Tibial artery (tissue), 4 donors: Measurements from ENCODE around the gene PADI3.

ENCODE experiments used
- DNase-seq, 2 donors: peaks; one replicate each; pipeline ENCODE4 v3.0.0-alpha.2; 2019
- H3K27ac ChIP-seq, 2 donors: fragments of 200-600 bp; sonication (generic) in 1 of 2; 1 replicate in 1 of 2; 2 replicates in 1 of 2; pipeline ENCODE4 v1.5.1; 2018 to 2019; ENCODE audit warnings: mild to moderate bottlenecking in 1 of 2
- H3K27me3 ChIP-seq, 2 donors: fragments of 200-600 bp; sonication (generic) in 1 of 2; one replicate each; pipeline versions ENCODE4 v1.5.1 to v1.6.0; 2016 to 2019
- H3K36me3 ChIP-seq, 3 donors: fragments of 200-600 bp; sonication (generic) in 2 of 3; one replicate each; pipeline ENCODE4 v1.5.1; 2016 to 2019; ENCODE audit warnings: mild to moderate bottlenecking in 2 of 3
- H3K4me1 ChIP-seq, 4 donors: fragments of 200-600 bp; sonication (generic) in 2 of 4; 1 replicate in 3 of 4; 2 replicates in 1 of 4; pipeline ENCODE4 v1.5.1; 2016 to 2019
- H3K4me3 ChIP-seq, 2 donors: fragments of 200-600 bp; sonication (generic) in 1 of 2; 1 replicate in 1 of 2; 2 replicates in 1 of 2; pipeline ENCODE4 v1.5.1; 2018 to 2019; ENCODE audit warnings: mild to moderate bottlenecking in 2 of 2
- H3K9me3 ChIP-seq, 3 donors: fragments of 200-600 bp; sonication (generic) in 1 of 3; one replicate each; pipeline ENCODE4 v1.5.1; 2016 to 2019
- intact Hi-C: fragments of 100-400 bp; cut with DNase I; formaldehyde crosslinking; loops from one replicate; pipeline ENCODE4 v1.15.0; 2023; ENCODE audit warnings: low total_unique reads
- TF ChIP-seq, protein P1 (sequence below), 2 experiments: fragments of 200-600 bp in 1 of 2; fragments of 450-650 bp in 1 of 2; IDR thresholded peaks; one replicate each; pipeline ENCODE4 v1.5.1; 2017 to 2019; ENCODE audit warnings: antibody characterized with exemption in 2 of 2, mild to moderate bottlenecking in 1 of 2, moderate library complexity in 1 of 2

PADI3 gene

GRCh38 chr1:17301767-17302166 is 52.9 kb downstream of the PADI3 start:
- peaks cover 0 to 14% (median 5%) of the 10 kb centered on the region in 3 donors for H3K9me3 ChIP-seq

DNA sequence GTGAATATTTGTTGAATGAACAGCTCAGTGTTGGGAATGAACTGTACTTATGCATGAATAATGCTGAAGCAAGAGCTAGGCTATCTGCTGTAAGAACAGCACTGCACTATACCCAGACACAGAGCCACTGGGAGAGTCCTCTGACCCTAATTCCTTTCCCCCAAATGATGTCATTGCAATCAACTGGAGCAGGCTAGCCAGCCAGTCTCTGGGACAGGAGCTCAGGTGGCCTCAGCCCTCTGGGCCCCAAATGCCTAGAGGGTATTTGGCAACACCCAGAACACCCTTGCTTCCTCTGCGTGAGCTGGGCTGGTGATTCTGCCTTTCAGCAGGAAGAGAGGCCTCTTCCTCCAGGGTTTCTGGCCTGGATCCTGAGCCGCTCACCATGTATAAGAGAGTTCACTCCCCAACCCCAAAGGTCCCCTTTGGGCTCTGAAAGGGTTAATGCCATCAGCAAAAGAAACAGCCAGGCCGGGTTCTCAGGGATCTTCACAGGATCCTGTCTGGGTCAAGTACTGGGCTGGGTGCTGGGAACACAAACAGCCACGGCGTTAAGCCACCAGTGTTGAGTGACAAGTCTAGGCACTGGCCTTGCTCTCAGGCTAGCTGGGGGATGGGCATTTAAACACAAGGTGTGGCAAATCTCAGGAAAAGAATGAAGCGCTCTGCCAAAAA is 55.4 kb downstream of the PADI3 start:
- intact Hi-C loops, result no loop called here
- Histone ChIP-seq H3K27ac (no peak overlapping the region), H3K4me1 (no peaks in the 10 kb centered on the region), H3K27me3 (peaks cover 0 to 33% of the 10 kb centered on the region in 2 donors), H3K9me3 (peaks cover 0 to 14% (median 5%) of the 10 kb centered on the region in 3 donors), H3K4me3 (no peak overlapping the region), H3K36me3 (no peaks in the 10 kb centered on the region)
- peak in 1 of 2 donors; percentile 11 for DNase-seq
- TF ChIP-seq, protein P1, sequence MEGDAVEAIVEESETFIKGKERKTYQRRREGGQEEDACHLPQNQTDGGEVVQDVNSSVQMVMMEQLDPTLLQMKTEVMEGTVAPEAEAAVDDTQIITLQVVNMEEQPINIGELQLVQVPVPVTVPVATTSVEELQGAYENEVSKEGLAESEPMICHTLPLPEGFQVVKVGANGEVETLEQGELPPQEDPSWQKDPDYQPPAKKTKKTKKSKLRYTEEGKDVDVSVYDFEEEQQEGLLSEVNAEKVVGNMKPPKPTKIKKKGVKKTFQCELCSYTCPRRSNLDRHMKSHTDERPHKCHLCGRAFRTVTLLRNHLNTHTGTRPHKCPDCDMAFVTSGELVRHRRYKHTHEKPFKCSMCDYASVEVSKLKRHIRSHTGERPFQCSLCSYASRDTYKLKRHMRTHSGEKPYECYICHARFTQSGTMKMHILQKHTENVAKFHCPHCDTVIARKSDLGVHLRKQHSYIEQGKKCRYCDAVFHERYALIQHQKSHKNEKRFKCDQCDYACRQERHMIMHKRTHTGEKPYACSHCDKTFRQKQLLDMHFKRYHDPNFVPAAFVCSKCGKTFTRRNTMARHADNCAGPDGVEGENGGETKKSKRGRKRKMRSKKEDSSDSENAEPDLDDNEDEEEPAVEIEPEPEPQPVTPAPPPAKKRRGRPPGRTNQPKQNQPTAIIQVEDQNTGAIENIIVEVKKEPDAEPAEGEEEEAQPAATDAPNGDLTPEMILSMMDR (IDR thresholded peaks at IDR 0.05), result no peak

More at GRCh38 chr1:17301767-17302166, 52.9 kb downstream of the PADI3 start:
- Histone ChIP-seq H3K27me3 (peaks cover 0 to 11% of the 10 kb centered on the region in 2 donors), H3K4me1 (no peaks in the 10 kb centered on the region), H3K4me3 (no peak overlapping the region), H3K36me3 (no peaks in the 10 kb centered on the region), H3K27ac (no peak overlapping the region)
- DNase-seq, result peak in 1 of 2 donors; percentile 1
- intact Hi-C loops, result no loop called here
- TF ChIP-seq, protein P1 (IDR thresholded peaks at IDR 0.05), result no peak

GRCh38 chr1:17304826-17305175 is 55.9 kb downstream of the PADI3 start:
- H3K4me3 ChIP-seq, result no peak overlapping the region
- H3K9me3 ChIP-seq, result peaks cover 0 to 14% (median 5%) of the 10 kb centered on the region in 3 donors
- H3K27ac ChIP-seq, result no peak overlapping the region
- DNase-seq, result peak in 1 of 2 donors; percentile 31
- H3K36me3 ChIP-seq, result no peaks in the 10 kb centered on the region
- H3K4me1 ChIP-seq, result no peaks in the 10 kb centered on the region
- TF ChIP-seq, protein P1 (IDR thresholded peaks at IDR 0.05), result no peak
- intact Hi-C loops, result no loop called here
- H3K27me3 ChIP-seq, result peaks cover 0 to 38% of the 10 kb centered on the region in 2 donors

DNA sequence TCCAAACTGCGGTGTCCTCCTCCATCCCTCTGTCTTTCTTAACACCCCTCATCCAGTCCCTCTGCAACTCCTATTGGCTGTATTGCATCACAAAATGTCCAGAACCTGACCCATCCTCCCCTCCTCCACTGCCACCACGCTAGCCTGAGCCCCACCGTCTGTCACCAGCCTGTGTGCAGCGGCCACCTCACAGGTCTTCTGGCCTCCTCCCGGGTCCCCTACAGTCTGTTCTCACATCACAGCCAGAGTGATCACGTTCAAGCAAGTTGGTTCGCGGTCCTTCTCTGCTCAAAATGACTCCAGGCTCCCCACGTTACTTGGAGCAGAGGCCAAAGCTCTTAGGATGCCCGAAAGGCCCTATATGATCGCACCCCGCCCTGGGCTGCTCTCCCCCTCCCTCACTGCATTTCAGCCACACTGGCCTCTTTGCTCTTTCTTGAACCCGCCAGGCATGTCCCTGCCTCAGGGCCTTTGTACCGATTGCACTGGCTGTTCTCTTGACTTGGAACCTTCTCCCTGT is 56.7 kb downstream of the PADI3 start:
- no peaks in the 10 kb centered on the region for H3K36me3 ChIP-seq
- DNase-seq, result peak in 1 of 2 donors; percentile 37
- no peak overlapping the region for H3K27ac ChIP-seq
- peaks cover 0 to 14% (median 5%) of the 10 kb centered on the region in 3 donors for H3K9me3 ChIP-seq
- no peaks in the 10 kb centered on the region for H3K4me1 ChIP-seq
- no peak overlapping the region for H3K4me3 ChIP-seq
- TF ChIP-seq, protein P1 (IDR thresholded peaks at IDR 0.05), result no peak
- peaks cover 0 to 46% of the 10 kb centered on the region in 2 donors for H3K27me3 ChIP-seq
- intact Hi-C loops, result no loop called here

GRCh38 chr1:17306407-17306806 is 57.5 kb downstream of the PADI3 start:
- Histone ChIP-seq H3K4me1 (no peaks in the 10 kb centered on the region), H3K27me3 (peaks cover 0 to 54% of the 10 kb centered on the region in 2 donors), H3K36me3 (no peaks in the 10 kb centered on the region), H3K9me3 (peaks cover 0 to 8% (median 0%) of the 10 kb centered on the region in 3 donors), H3K27ac (no peak overlapping the region), H3K4me3 (no peak overlapping the region)
- intact Hi-C loops, result no loop called here
- peak in 1 of 2 donors; percentile 10 for DNase-seq
- TF ChIP-seq, protein P1 (IDR thresholded peaks at IDR 0.05), result no peak
